H9 (cell line): Measurements from ENCODE around the gene ASB15. TPM values are rescaled to one million over a fixed set of nuclear protein-coding genes. Genes with fewer than 3 reads are reported as not detected.

Source experiments
- DNase-seq: peaks from one replicate; pipeline ENCODE4 v3.0.0-alpha.2; 2017
- H2AFZ ChIP-seq: one replicate; pipeline ENCODE4 v1.6.1; 2013; ENCODE audit warnings: mild to moderate bottlenecking, low read length, control low read depth, moderate library complexity
- H2AK5ac ChIP-seq: 2 replicates; pipeline ENCODE4 v1.6.1; 2013; ENCODE audit warnings: low read length, control low read depth, mixed read lengths; ENCODE audit not compliant: insufficient read length
- H2BK120ac ChIP-seq: one replicate; pipeline ENCODE4 v1.6.1; 2013; ENCODE audit warnings: low read depth, mild to moderate bottlenecking, low read length, control low read depth, inconsistent platforms; ENCODE audit not compliant: poor library complexity, severe bottlenecking
- H2BK12ac ChIP-seq: 2 replicates; pipeline ENCODE4 v1.6.1; 2013; ENCODE audit warnings: low read length, control low read depth, mixed read lengths, low read depth; ENCODE audit not compliant: insufficient read length
- H2BK15ac ChIP-seq: 2 replicates; pipeline ENCODE4 v1.6.1; 2013; ENCODE audit warnings: low read depth, low read length, control low read depth
- H2BK20ac ChIP-seq: one replicate; pipeline ENCODE4 v1.6.1; 2013; ENCODE audit warnings: low read depth, mild to moderate bottlenecking, low read length, control low read depth, inconsistent platforms; ENCODE audit not compliant: poor library complexity, severe bottlenecking
- H2BK5ac ChIP-seq: 2 replicates; pipeline ENCODE4 v1.6.1; 2013; ENCODE audit warnings: low read length, control low read depth, mixed read lengths; ENCODE audit not compliant: insufficient read length
- H3K14ac ChIP-seq: 2 replicates; pipeline ENCODE4 v1.6.1; 2013; ENCODE audit warnings: low read length, control low read depth; ENCODE audit not compliant: insufficient read depth
- H3K18ac ChIP-seq: 2 replicates; pipeline ENCODE4 v1.6.1; 2013; ENCODE audit warnings: low read depth, mild to moderate bottlenecking, mixed read lengths, low read length, control low read depth; ENCODE audit not compliant: insufficient read length
- H3K23ac ChIP-seq: 2 replicates; pipeline ENCODE4 v1.6.1; 2013; ENCODE audit warnings: low read length, control low read depth, mixed read lengths, low read depth; ENCODE audit not compliant: insufficient read length
- H3K23me2 ChIP-seq: 2 replicates; pipeline ENCODE4 v1.6.1; 2013; ENCODE audit warnings: low read depth, mild to moderate bottlenecking, mixed read lengths, low read length, control low read depth; ENCODE audit not compliant: insufficient read length, poor library complexity, severe bottlenecking
- H3K27ac ChIP-seq: 2 replicates; pipeline ENCODE4 v1.5.1; 2013; ENCODE audit warnings: low read length, control low read depth, mixed read lengths, low read depth; ENCODE audit not compliant: insufficient read length
- H3K27me3 ChIP-seq: 2 replicates; pipeline ENCODE4 v1.6.1; 2013; ENCODE audit warnings: low read length, control low read depth, inconsistent platforms; ENCODE audit not compliant: insufficient read depth
- H3K4ac ChIP-seq: 2 replicates; pipeline ENCODE4 v1.6.1; 2013; ENCODE audit warnings: low read depth, mild to moderate bottlenecking, control low read depth, inconsistent platforms, low read length, moderate library complexity
- H3K4me1 ChIP-seq: 2 replicates; pipeline ENCODE4 v1.6.1; 2013; ENCODE audit warnings: low read length, control low read depth, inconsistent platforms; ENCODE audit not compliant: insufficient read depth
- H3K4me2 ChIP-seq: 2 replicates; pipeline ENCODE4 v1.6.1; 2013; ENCODE audit warnings: low read length, control low read depth, mixed read lengths; ENCODE audit not compliant: insufficient read length, insufficient read depth
- H3K56ac ChIP-seq: 2 replicates; pipeline ENCODE4 v1.6.1; 2013; ENCODE audit warnings: low read depth, mild to moderate bottlenecking, mixed read lengths, low read length, control low read depth; ENCODE audit not compliant: insufficient read length
- H3K79me1 ChIP-seq: 2 replicates; pipeline ENCODE4 v1.6.1; 2013; ENCODE audit warnings: low read depth, mild to moderate bottlenecking, moderate library complexity, low read length, control low read depth, inconsistent platforms; ENCODE audit not compliant: insufficient read depth, poor library complexity, severe bottlenecking
- H3K79me2 ChIP-seq: 2 replicates; pipeline ENCODE4 v1.6.1; 2013; ENCODE audit warnings: low read length, control low read depth, inconsistent platforms; ENCODE audit not compliant: insufficient read depth
- H3K9ac ChIP-seq: 2 replicates; pipeline ENCODE4 v1.6.1; 2013; ENCODE audit warnings: low read length, control low read depth, mixed read lengths; ENCODE audit not compliant: insufficient read length; ENCODE audit errors: extremely low read depth
- H3K9me3 ChIP-seq: one replicate; pipeline ENCODE4 v1.6.1; 2013; ENCODE audit warnings: low read depth, low read length, inconsistent platforms; ENCODE audit not compliant: control insufficient read depth
- H3T11ph ChIP-seq: one replicate; pipeline ENCODE4 v1.6.1; 2013; ENCODE audit warnings: mild to moderate bottlenecking, low read length, control low read depth, inconsistent platforms
- H4K20me1 ChIP-seq: one replicate; pipeline ENCODE4 v1.6.1; 2013; ENCODE audit not compliant: control insufficient read depth, insufficient read length, insufficient read depth
- H4K5ac ChIP-seq: 2 replicates; pipeline ENCODE4 v1.6.1; 2013; ENCODE audit warnings: low read depth, mild to moderate bottlenecking, mixed read lengths, low read length, control low read depth; ENCODE audit not compliant: insufficient read length
- H4K8ac ChIP-seq: replicated peaks from 2 replicates; pipeline ENCODE4 v1.6.1; 2013; ENCODE audit warnings: low read length, control low read depth, mixed read lengths, low read depth; ENCODE audit not compliant: insufficient read length
- H4K91ac ChIP-seq: 2 replicates; pipeline ENCODE4 v1.6.1; 2013; ENCODE audit warnings: low read depth, mild to moderate bottlenecking, moderate library complexity, mixed read lengths, low read length, control low read depth; ENCODE audit not compliant: insufficient read length
- H3K27ac Mint-ChIP-seq, 3 experiments: 2 replicates in 2 of 3; 3 replicates in 1 of 3; pipeline ENCODE4 v1.8.0; 2020 to 2021; ENCODE audit warnings: mixed read lengths in 3 of 3, mild to moderate bottlenecking in 1 of 3, moderate library complexity in 1 of 3
- H3K27me3 Mint-ChIP-seq: 2 replicates; pipeline ENCODE4 v1.8.0; 2021; ENCODE audit warnings: low read depth, mild to moderate bottlenecking, moderate library complexity, mixed read lengths
- H3K36me3 Mint-ChIP-seq, 3 experiments: 2 replicates in 2 of 3; 3 replicates in 1 of 3; pipeline ENCODE4 v1.8.0; 2020 to 2021; ENCODE audit warnings: low read depth in 3 of 3, mixed read lengths in 3 of 3; ENCODE audit not compliant: insufficient read depth in 1 of 3
- H3K4me1 Mint-ChIP-seq, 2 experiments: 2 replicates each; pipeline ENCODE4 v1.8.0; 2020; ENCODE audit warnings: mixed read lengths in 2 of 2
- H3K4me3 Mint-ChIP-seq, 2 experiments: 2 replicates in 1 of 2; 3 replicates in 1 of 2; pipeline ENCODE4 v1.8.0; 2020 to 2021; ENCODE audit warnings: mild to moderate bottlenecking in 2 of 2, mixed read lengths in 2 of 2, moderate library complexity in 1 of 2
- H3K9me3 Mint-ChIP-seq, 2 experiments: 2 replicates in 1 of 2; 3 replicates in 1 of 2; pipeline ENCODE4 v1.8.0; 2020; ENCODE audit warnings: mild to moderate bottlenecking in 2 of 2, mixed read lengths in 2 of 2, moderate library complexity in 1 of 2
- CTCF ChIP-seq: fragments of 200-600 bp; sonication (generic); conservative IDR thresholded peaks from 3 replicates; pipeline ENCODE4 v1.8.0; 2021; ENCODE audit warnings: antibody characterized with exemption, mild to moderate bottlenecking
- WGBS: extraction: QIAGEN DNeasy Blood & Tissue Kit; methylation state at CpG from one replicate; pipeline ENCODE4 v1.1.7; 2013; ENCODE audit warnings: missing lambda C conversion rate, low lambda C conversion rate, mixed read lengths; ENCODE audit not compliant: insufficient read length; ENCODE audit errors: extremely low coverage; 5-methylcytosine and 5-hydroxymethylcytosine counted together
- total RNA-seq: library from RNA; stranded (reverse); gene quantifications from 2 replicates; pipeline ENCODE4 v1.2.1, GENCODE V29; 2021

The ASB15 gene
- total RNA-seq, 1 experiment from 2014 or later: not detected

DNA sequence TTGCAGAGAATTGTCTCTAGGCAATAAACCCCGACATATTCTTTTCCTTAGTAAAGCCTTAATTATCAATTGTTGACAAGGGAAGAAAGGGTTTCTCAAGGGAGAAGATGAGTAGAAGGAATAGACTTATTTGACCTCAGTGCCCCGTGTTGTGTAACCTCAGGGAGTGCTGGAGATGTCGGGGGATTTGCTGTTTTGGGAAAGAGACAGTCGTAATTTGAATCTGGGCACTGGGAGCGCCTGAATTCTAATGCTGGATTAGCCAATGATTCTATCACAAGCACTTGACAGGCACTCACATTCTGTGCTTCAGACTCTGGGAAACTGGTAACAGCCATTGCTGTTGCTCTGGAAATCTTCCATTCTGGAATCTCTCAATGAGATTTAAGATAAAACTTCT, 40.3 kb downstream of the ASB15 start:
- Histone ChIP-seq H3K9me3 (no peaks in the 10 kb centered on the region), H3K4me1 (peaks cover 5% of the 10 kb centered on the region; the same call in 1 of the 2 replicates), H2BK120ac (no peak overlapping the region), H3K23ac (no peak overlapping the region), H3K23me2 (no peaks in the 10 kb centered on the region), H2AFZ (no peak overlapping the region), H4K20me1 (no peaks in the 10 kb centered on the region), H2BK15ac (no peak overlapping the region), H4K5ac (no peak overlapping the region), H3T11ph (no peak overlapping the region), H4K91ac (no peak overlapping the region), H3K56ac (no peak overlapping the region), H2AK5ac (no peak overlapping the region), H2BK12ac (no peak overlapping the region), H3K14ac (no peak overlapping the region), H3K4me2 (no peak overlapping the region), H2BK20ac (no peak overlapping the region), H3K79me1 (no peaks in the 10 kb centered on the region), H3K18ac (no peak overlapping the region), H3K4ac (no peak overlapping the region), H3K79me2 (no peaks in the 10 kb centered on the region), H3K9ac (no peak overlapping the region), H4K8ac (no peak overlapping the region), H2BK5ac (no peak overlapping the region), H3K27ac (no peak overlapping the region), H3K27me3 (no peaks in the 10 kb centered on the region)
- Mint-ChIP-seq H3K27ac (no peak overlapping the region; a peak in 1 of 7 replicates), H3K9me3 (no peaks in the 10 kb centered on the region; a peak in 2 of 5 replicates), H3K4me3 (no peak overlapping the region), H3K36me3 (no peaks in the 10 kb centered on the region; a peak in 1 of 7 replicates), H3K27me3 (no peaks in the 10 kb centered on the region), H3K4me1 (peaks cover 37 to 40% of the 10 kb centered on the region in 2 experiments)
- no peak for TF ChIP-seq CTCF
- no CpG with 5 or more reads among the region's 5 CpGs for WGBS
- no peak for DNase-seq
